HG02763 (cell line): ENCODE data around the gene USP33.
"Not testable (repeated sequence)": the region's sequence is repeated elsewhere in the genome, so short reads cannot be mapped to it uniquely, and the experiment has no call there.

Experiments
- ATAC-seq: cut with Tn5 transposase; IDR thresholded peaks from one replicate; pipeline ENCODE4 v1.9.1; 2021; ENCODE audit warnings: mild to moderate bottlenecking, moderate library complexity; ENCODE audit not compliant: unreplicated experiment

USP33 gene

DNA sequence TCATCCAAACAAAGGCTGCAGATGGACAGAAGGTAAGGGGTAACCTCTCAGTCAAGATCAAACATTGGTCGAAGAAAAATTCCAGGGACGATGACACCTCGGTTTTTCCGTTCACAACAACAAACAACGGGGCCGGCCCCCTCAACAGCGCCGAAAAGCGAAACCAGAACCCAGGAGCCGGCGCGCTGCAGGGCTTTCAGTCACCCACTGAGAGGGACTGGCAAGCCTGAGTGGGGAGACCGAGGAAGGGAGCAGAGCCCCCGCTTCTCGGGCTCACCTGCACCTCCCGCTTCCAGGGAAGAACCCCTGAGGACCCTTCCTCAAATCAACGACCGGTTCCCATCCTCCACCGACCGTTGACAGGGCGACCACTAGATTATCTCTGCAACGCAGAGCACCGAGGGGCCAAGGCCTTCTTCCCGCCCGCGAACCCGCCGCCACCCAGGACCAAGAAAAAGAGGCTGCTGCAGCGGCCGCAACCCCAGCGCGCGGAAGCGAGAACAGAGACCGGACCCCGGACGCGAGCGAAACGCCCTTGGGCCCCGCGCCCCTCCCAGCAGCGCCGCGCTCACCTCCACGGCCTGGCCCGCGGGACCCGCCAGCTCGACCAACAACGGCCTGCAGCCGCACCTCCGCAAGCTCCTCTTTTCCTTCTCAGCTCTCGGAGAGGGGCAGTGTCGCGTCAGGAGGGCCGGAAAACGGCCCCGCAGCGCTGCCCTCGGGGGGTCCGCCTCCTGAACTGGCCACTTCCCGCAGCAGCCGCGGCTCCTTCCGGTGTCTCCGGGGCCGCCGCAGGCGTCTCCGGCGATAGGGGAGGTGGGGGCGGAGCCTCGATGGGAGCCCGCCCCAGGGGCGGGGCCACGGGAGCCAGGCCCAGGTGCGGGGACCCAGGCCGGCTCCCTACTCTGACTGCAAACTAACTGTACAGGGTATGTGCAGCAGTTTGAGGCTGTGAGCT is at the start of gene USP33:
Gene USP33, minus strand, starts transcription at position 782 of the 958 bp plus-strand sequence. CDS start 18,155 bp downstream, outside the sequence.
- ATAC-seq, result peak; percentile 97

DNA sequence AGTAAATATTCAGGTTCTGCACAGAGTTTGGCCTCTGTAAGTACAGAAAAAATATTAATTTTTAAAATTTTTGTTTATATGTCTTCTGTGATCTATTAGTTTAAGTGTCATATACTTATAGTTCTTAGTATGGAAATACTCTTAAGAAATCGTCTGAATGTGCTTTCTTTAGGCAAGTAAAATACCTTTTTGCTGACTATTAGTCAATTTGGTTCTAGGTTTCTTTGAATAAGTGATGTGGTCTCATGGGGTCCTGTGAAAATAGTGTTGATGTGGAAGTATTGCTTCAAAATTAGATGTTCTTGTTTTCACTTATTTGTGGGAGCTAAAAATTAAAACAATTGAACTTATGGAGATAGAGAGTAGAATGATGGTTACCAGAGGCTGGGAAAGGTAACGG is 43.7 kb upstream of the USP33 start:
- ATAC-seq, result no peak

DNA sequence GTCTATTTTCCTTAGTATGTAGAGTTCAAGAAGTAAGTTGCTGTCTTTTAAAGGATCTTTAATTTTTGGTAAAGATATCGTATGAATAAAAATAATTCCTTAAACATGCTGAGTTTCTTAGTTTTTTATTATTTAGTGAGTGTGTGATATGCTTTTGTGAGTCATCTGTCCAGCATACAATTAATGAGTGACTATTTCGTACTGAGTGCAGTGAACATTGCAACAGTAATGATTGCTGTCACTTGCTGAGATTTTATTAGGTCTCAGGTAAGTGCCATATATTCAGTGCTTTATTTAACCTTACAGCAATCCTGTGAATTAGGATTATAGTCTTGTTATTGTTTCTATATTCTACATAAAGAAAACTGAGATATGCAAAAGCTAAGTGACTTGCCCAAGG is 42.4 kb upstream of the USP33 start:
- ATAC-seq, result no peak

DNA sequence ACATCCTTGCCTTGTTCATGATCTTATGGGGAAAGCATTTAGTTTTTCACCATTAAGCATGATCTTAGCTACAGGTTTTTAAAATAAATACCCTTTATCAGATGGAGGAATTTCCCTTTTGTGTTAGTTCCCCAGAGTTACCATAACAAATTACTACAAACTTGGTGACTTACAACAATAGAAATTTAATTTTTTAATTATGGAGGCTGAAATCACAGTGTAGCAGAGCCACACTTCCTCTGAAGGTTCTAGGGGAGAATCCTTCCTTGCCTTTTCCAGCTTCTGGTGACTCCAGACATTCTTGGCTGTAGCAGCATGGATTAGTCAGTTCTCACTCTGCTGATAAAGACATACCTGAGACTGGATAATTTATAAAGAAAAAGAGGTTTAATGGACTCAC is 38.3 kb upstream of the USP33 start:
- no peak for ATAC-seq

DNA sequence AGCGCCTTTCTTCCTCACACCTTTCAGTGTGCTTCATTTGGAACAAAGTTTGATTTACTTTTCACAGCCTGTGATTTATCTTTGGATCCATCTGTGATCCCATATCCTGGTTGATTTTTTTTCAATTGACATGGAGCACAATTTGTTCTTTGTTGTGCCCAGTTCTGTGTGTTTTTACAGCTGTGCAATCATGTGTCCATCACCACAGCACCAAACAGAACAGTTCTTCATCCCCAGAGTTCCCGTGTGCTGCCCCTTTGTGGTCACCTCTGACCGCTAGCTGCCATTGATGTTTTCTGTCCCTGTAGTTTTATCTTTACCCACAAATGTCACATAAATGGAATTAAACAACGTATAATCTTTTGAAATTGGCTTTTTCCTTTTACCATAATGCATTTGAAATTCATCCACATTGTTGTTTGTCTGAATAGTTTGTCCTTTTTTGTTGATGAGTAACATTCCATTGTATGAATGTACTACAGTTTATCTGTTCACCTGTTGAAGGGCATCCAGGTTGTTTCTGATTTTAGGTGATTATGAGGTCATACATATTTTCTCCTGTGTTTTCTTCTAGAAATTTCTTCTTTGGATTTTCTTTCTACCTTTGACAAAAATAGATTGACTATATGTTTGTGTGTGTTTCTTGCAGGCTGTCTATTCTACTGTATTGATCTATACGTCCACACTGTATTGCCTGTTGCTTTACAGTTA is 37.2 kb upstream of the USP33 start:
- ATAC-seq, result no peak

DNA sequence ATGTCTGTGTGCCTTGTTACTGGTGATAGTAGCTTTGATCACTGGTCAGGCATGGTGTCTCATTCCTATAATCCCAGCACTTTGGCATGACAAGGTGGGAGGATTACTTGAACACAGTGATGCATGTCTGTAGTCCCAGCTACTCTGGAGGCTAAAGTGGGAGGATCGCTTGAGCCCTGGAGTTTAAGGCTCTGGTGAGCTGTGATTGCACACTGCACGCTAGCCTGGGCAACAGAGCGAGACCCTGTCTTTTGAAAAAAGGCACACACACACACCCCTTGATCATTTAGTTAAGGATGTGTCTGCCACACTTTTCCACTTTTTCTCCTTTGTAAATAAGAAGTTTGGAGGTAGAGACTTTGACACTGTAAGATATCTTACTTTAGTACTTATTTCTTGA is 34.9 kb upstream of the USP33 start:
- no peak for ATAC-seq

DNA sequence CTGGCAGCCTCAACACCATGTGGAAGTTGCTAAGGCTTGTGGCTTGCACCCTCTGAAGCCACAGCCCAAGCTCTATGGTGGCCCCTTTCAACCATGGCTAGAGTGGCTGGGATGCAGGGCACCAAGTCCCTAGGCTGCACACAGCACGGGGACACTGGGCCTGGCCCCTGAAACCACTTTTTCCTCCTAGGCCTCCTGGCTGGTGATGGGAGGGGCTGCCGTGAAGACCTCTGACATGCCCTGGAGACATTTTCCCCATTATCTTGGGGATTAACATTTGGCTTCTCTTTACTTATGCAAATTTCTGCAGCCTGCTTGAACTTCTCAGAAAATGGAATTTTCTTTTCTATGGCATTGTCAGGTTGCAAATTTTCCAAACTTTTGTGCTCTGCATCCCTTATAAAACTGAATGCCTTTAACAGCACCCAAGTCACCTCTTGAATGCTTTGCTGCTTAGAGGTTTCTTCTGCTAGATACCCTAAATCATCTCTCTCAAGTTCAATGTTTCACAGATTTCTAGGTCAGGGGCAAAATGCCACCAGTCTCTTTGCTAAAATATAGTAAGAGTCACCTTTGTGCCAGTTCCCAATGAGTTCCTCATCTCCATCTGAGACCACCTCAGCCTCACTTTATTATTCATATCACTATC is 26.6 kb upstream of the USP33 start:
- not testable (repeated sequence) for ATAC-seq

DNA sequence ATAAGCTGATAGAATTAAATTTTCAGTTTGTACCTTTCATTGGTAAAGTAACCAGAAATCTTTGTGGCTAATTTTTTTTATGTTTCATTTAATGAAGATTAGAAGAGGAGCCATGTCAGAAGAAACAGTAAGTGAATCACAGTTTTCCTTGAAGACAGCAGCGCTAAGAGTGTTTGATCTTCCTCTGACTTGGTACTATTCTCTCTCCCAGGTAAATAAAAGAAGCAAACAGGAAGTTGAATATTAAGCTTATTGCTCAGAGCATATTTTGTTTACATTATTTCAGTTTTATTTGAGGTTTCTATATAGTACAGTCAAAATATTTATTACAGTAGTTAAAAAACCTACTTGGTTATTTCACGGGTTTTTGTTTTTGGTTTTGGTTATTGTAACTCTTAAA is 23.5 kb upstream of the USP33 start:
- no peak for ATAC-seq

DNA sequence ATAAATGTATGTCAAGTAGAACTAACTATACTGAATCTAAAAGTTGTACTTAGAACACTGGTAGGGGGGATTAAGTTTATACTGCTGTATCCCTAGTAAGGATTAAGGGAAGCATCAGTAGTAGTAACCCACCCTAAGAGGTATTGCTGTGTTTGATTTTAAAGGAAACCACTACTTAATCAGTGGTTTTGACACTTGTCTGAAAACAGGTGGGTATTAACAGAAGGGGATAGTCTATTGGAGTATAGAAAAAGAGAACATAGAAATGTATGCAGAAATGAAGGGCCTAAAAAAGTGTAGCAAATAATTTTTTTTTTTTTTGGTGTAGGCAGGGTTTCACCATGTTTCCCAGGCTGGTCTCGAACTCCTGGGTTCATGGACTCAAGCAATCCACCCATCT is 22.0 kb upstream of the USP33 start:
- no peak for ATAC-seq

DNA sequence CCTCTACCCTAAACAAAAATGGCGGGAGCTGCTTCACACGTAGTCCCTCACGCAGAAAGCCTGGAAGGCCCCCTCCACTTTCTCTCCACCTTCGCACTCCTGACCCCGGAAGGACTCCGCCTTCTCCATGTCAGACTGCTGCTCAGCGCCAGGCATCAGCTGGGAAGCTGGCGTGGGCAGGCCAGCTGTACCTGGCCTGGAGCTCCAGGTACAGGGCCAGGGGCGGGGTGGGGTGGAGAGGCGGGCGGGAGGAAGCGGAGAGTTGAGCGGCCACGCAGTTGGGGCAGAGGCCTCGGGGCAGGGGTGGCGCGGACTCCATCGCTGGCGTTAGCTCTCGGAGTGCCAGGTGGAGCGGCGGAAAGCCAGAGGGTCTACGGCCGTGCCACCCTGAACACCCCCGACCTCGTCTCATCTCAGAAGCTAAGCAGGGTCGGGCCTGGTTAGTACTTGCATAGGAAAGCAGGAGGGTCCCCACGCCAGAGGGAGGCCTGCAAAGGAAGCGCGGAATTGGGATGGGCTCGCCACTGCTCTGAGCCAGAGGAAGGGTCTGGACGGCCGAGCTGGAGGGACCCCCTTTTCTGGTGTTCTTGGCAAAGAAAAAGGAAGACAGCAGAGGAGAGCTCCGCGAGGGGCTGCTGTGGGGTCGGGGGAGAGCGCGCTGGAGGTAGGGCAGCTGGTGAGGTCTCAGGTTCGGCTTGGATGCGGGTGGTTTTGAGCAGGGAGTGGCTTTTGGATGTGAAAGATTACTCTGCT is 20.1 kb upstream of the USP33 start, which contains the start of gene MIGA1:
Gene MIGA1, plus strand, starts transcription at position 121 of the 753 bp plus-strand sequence. CDS start 3,604 bp downstream, outside the sequence.
- peak; percentile 96 for ATAC-seq

DNA sequence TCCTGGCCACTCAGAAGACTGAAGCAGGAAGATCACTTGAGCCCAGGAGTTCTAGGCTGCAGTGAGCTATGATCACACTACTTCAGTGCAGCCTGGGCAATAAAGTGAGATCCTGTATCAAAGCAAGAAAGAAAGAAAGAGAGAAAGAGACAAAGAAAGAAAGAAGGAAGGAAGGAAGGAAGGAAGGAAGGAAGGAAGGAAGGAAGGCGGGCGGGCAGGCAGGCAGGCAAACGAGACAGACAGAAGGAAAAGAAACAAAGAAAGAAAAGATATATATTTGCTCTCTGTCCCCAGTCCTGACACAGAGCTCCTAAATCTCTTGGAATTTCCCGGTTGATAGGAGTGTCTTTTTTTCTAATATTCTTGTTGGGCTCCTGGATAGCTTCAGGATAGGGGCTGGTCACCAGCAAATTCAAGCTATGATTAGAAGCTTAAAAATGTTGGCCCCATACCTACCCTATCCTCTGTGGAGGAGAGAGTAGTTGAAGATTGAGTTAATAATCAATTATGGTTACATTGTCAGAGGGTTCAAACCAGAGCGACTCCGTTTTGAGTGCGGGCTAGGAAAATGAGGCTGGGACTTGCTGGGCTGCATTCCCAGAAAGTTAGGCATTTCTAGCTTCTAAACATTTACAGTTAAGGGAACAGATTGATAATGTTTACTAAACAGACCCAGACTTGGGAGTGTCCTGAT is 16.5 kb upstream of the USP33 start:
- ATAC-seq, result no peak

DNA sequence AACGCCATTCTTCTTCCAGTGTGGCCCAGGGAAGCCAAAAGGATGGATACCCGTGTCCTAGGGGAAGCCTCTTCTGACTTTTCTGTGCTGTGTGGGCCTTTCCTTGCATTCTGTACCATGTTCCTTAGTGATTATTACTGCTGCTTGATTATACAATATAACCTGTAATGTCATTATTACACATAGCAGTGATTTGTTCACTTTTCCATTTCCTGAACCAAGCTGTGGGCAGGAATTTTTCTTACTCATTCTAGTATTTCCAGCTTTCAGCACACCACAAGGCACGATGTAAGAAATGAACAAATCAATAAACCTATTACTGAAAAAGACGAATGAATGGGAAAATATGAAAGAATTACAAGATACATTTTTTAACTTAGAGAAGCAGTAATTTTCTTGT is 8.4 kb upstream of the USP33 start:
- no peak for ATAC-seq

DNA sequence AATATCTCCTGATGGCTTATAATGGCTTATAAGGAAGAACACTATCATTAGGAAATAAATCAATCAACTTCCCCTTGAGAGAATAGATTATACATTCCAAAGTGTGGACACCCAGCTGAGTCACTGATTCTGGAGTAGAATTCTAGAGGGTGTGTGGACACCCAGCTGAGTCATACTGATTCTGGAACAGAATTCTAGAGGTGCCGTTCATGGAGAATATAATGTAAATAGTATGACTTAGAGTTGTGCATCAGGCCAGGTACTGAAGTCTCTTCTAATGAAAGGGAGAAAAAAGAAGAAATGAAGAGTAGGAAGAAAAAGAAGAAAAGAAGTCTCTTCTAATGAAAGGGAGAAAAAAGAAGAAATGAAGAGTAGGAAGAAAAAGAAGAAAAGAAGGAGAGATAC is 2.4 kb upstream of the USP33 start:
- ATAC-seq, result no peak

DNA sequence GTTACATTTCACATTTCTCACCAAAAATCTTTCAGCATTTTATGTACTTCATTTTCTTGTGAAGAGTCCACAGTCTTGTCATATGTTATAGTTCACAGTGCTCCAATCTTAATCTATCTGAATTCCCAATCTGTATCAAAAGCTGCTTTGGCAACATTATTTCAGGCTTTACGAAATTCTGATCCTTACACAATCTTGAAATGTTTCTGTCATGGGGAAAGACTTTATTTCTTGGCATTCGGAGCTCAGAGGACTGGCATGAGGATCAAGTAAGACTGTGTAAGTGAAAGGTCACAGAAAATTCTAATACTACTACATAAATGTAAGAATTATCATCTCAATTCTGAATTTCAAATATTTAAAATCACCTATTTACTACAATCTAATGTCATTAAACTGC is 2.0 kb downstream of the USP33 start:
- ATAC-seq, result no peak

DNA sequence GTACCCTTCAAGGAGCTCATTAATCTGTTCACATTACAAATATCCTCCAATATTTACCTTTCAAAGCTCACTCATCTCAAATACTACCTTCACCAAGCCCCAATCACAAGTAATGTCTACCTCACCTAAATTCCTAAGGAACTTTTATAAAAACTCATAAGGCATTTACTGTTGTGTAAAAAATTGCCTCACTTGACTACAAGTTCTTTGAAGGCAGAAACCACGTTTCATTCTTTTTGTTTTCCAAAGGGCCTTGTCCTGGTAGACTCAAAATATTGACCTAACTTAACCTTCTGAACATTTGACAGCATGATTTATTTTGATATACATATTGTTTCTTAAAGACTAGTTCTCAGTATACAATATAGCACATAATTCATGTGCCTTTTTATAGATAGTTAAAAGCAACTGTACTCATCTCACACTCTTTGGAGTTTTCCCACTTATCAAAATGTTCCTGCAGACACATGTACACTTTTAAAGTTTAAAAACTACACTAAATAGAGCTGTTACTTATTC is 2.5 kb downstream of the USP33 start:
- ATAC-seq, result no peak

DNA sequence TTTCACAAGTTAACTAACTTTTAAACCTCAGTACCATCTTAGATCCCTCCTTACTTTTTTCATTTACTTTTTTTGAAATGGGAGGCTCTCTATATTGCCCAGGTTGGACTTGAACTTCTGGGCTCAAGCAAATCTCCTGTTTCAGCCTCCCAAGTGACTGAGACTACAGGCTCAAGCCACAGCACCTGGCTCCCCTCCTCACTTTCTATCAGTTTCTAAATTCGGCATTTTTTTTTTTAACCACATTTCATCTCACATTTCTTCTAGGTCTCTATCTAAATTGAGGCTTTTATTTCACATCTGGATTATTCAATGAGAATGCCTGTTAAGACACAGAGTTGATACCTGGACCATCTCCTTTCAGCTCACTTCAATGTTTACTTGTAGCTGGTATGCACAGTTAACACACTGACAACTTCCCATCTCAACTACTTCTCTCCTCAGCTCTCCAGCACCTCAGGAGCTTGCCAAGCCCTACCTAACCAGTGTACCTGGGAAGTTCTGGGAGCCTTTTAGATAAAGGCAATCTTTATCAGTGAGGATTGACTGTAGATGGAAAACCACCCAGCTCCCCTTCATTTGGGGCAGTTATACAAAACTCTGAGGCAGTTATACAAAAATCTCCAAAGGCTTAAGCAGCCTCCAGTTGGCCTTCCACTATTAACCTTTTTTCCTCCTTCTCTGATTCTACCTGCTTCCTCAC is 3.4 kb downstream of the USP33 start:
- ATAC-seq, result no peak

DNA sequence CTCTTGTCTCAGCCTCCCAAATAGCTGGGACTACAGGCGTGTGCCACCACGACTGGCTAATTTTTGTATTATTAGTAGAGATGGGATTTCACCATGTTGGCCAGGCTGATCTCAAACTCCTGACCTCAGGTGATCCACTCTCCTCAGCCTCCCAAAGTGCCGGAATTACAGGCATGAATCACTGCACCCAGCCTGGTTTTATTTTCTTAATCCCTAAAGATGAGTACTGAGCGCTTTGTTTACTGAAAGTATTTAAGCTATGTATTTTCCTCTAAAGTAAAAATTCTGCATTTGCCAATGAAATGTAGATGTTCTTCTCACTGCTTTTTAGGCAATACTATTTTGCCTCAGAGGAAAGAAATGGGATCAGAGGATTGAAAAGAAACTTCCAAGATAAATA is 10.2 kb downstream of the USP33 start:
- ATAC-seq, result not testable (repeated sequence)

DNA sequence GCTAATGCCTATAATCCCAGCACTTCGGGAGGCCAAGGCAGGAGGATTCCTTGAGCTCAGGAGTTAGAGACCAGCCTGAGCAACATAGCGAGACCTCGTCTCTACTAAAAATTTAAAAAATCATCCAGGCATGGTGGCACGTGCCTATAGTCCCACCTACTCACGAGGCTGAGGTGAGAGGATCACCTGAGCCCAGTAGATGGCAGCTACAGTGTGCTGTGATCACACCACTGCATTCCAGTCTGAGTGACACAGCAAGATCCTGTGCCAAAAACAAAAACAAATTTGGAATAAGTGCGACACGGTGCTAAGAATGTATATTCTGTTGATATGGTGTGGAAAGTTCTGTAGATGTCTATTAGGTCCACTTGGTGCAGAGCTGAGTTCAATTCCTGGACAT is 15.1 kb downstream of the USP33 start:
- ATAC-seq, result no peak

DNA sequence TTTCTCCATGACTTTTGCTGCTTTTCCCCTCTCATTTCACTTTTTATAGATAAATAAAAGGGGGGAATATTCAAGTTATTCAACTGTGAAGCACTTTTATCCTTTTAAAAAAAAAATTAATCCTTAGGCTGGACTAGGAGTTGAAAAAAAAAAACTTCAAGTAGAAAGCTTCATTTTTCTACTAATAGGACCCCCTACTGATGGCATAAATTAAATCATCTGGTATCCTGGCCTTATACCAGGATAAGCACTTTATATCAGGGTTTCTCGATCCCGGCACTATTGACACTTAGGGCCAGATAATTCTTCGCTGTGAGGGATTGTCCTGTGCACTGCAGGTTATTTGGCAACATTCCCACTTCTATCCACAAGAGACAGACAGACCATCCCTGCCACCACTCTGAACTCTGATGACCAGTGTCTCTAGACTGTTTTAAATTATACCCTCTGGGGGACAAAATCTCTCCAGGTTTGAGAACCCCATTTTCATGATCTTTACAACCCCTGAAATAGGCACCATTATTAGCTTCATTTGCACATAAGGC is 17.6 kb downstream of the USP33 start:
- no peak for ATAC-seq
